B cell (primary cell): ENCODE results near the gene RNF167. TPM values are rescaled to one million over a fixed set of nuclear protein-coding genes. Genes with fewer than 3 reads are reported as not detected.

ENCODE experiments used
- ATAC-seq: fragments of 200-7000 bp; cut with Tn5 transposase; one replicate; pipeline ENCODE4 v1.10.0; 2021; ENCODE audit warnings: low read depth, mild to moderate bottlenecking, moderate number of reproducible peaks, moderate library complexity
- CTCF ChIA-PET: fragments of 350-600 bp; sonication (Branson Sonifier 250); formaldehyde crosslinking; loops from one replicate; lab custom pipeline; 2021; ENCODE audit warnings: antibody characterized with exemption, inconsistent platforms; lab: Charles Lee
- POLR2A ChIA-PET: fragments of 350-600 bp; sonication (Branson Sonifier 250); formaldehyde crosslinking; loops from one replicate; lab custom pipeline; 2021; ENCODE audit warnings: antibody characterized with exemption; lab: Charles Lee
- DNase-seq: peaks from one replicate; pipeline ENCODE4 v3.0.0; 2013
- H2AFZ ChIP-seq: 2 replicates; pipeline ENCODE4 v1.6.1; 2012; ENCODE audit warnings: mild to moderate bottlenecking, low read depth, low read length; ENCODE audit not compliant: insufficient read depth, poor library complexity, severe bottlenecking
- H3K27ac ChIP-seq, 2 donors: 1 replicate in 1 of 2; 2 replicates in 1 of 2; pipeline ENCODE4 v1.5.1; 2012 to 2013; ENCODE audit warnings: low read length in 2 of 2, mild to moderate bottlenecking in 2 of 2, moderate library complexity in 1 of 2
- H3K27me3 ChIP-seq, 4 experiments: fragments of 200-600 bp in 1 of 4; sonication (generic) in 1 of 4; replicated peaks in 1 of 4; 1 replicate in 2 of 4; 2 replicates in 2 of 4; pipeline versions ENCODE4 v1.6.1 to v1.7.0; 2013 to 2016; ENCODE audit warnings: low read length in 3 of 4, mild to moderate bottlenecking in 2 of 4, mixed read lengths in 1 of 4, moderate library complexity in 1 of 4; ENCODE audit not compliant: insufficient read depth in 4 of 4, control insufficient read depth in 3 of 4; ENCODE audit errors: control extremely low read depth in 1 of 4
- H3K36me3 ChIP-seq, 2 experiments: replicated peaks in 1 of 2; 1 replicate in 1 of 2; 2 replicates in 1 of 2; pipeline versions ENCODE4 v1.6.1 to v1.7.1; 2013; ENCODE audit warnings: low read length in 1 of 2; ENCODE audit not compliant: insufficient read depth in 2 of 2, control insufficient read depth in 1 of 2; ENCODE audit errors: control extremely low read depth in 1 of 2, extremely low read depth in 1 of 2
- H3K4me1 ChIP-seq, 2 donors: fragments of 200-600 bp in 1 of 2; sonication (generic) in 1 of 2; 1 replicate in 1 of 2; 2 replicates in 1 of 2; pipeline versions ENCODE4 v1.5.1 to v1.6.1; 2013 to 2017; ENCODE audit warnings: low read length in 2 of 2; ENCODE audit not compliant: control insufficient read depth in 2 of 2, insufficient read depth in 2 of 2
- H3K4me2 ChIP-seq: replicated peaks from 2 replicates; pipeline ENCODE3; 2012; ENCODE audit warnings: mild to moderate bottlenecking, low read depth, low read length; ENCODE audit not compliant: poor library complexity, severe bottlenecking
- H3K4me3 ChIP-seq, 5 experiments: fragments of 200-600 bp in 1 of 5; sonication (generic) in 1 of 5; 1 replicate in 3 of 5; 2 replicates in 2 of 5; pipeline versions ENCODE4 v1.5.1 to v1.7.0; 2011 to 2016; ENCODE audit warnings: low read length in 4 of 5, mild to moderate bottlenecking in 4 of 5, low read depth in 2 of 5, control low read depth in 1 of 5, moderate library complexity in 1 of 5; ENCODE audit not compliant: insufficient read depth in 1 of 5; ENCODE audit errors: control extremely low read depth in 1 of 5, extremely low read depth in 1 of 5
- H3K79me2 ChIP-seq: fragments of 200-600 bp; sonication (generic); one replicate; pipeline ENCODE4 v1.6.0; 2016; ENCODE audit warnings: low read length; ENCODE audit not compliant: control insufficient read depth, insufficient read depth
- H3K9ac ChIP-seq: fragments of 200-600 bp; sonication (generic); 2 replicates; pipeline ENCODE4 v1.6.1; 2017; ENCODE audit warnings: mild to moderate bottlenecking, low read length, moderate library complexity
- H3K9me3 ChIP-seq, 3 donors: one replicate each; pipeline versions ENCODE4 v1.6.1 to v1.7.1; 2013; ENCODE audit warnings: low read length in 2 of 3; ENCODE audit not compliant: control insufficient read depth in 2 of 3, insufficient read depth in 1 of 3; ENCODE audit errors: control extremely low read depth in 1 of 3
- H4K20me1 ChIP-seq: 2 replicates; pipeline ENCODE4 v1.6.0; 2012; ENCODE audit warnings: mild to moderate bottlenecking, low read length; ENCODE audit not compliant: insufficient read depth, control insufficient read depth, poor library complexity, severe bottlenecking
- H3K27ac Mint-ChIP-seq: one replicate; pipeline ENCODE4 v1.8.0; 2021; ENCODE audit warnings: mixed read lengths
- H3K27me3 Mint-ChIP-seq: one replicate; pipeline ENCODE4 v1.8.0; 2021; ENCODE audit warnings: mixed read lengths
- H3K4me1 Mint-ChIP-seq: one replicate; pipeline ENCODE4 v1.8.0; 2021; ENCODE audit warnings: mixed read lengths
- H3K4me3 Mint-ChIP-seq: one replicate; pipeline ENCODE4 v1.8.0; 2021; ENCODE audit warnings: mixed read lengths
- H3K9me3 Mint-ChIP-seq: one replicate; pipeline ENCODE4 v1.8.0; 2022; ENCODE audit warnings: mixed read lengths; ENCODE audit not compliant: insufficient read depth
- CTCF ChIP-seq: fragments of 200-600 bp; IDR thresholded peaks from one replicate; pipeline ENCODE4 v1.8.0; 2022; ENCODE audit warnings: antibody characterized with exemption, mild to moderate bottlenecking
- EZH2 ChIP-seq: IDR thresholded peaks from 2 replicates; pipeline ENCODE4 v1.6.1; 2012; ENCODE audit warnings: borderline replicate concordance, low read depth, mild to moderate bottlenecking, moderate library complexity, low read length; ENCODE audit not compliant: insufficient read depth, poor library complexity, severe bottlenecking
- WGBS: methylation state at CpG from one replicate; pipeline ENCODE4 v1.1.5; 2013; ENCODE audit warnings: missing lambda C conversion rate; ENCODE audit not compliant: insufficient coverage; 5-methylcytosine and 5-hydroxymethylcytosine counted together
- intact Hi-C: fragments of 100-400 bp; cut with micrococcal nuclease; formaldehyde crosslinking; loops from one replicate; pipeline ENCODE4 v1.10.0; 2022
- polyA plus RNA-seq: library from polyadenylated mRNA; depleted of rRNA; stranded (reverse); fragments of >200 nt; gene quantifications from 2 replicates; pipeline ENCODE4 v1.2.3, GENCODE V29; 2012
- total RNA-seq, 2 donors: library from RNA; stranded (reverse); fragments of 120-200 nt in 1 of 2; gene quantifications; 1 replicate in 1 of 2; 2 replicates in 1 of 2; pipeline versions ENCODE4 v1.2.3 to v1.2.4, GENCODE V29; 2013 to 2022

Gene RNF167
- total and polyA plus RNA-seq, 2 donors (not counting 1 experiment from before 2014, with no cell fraction given), result 143 to 186 TPM

GRCh38 chr17:4948166-4948930 is 8.3 kb downstream of the RNF167 start, which contains the start of gene PFN1:
Gene PFN1, minus strand, starts transcription at chr17:4948530. Its CDS starts 136 bp downstream, at chr17:4948394.
- ATAC-seq, result peak; percentile 61
- Mint-ChIP-seq H3K9me3 (no peaks in the 10 kb centered on the region), H3K4me1 (peaks cover 51% of the 10 kb centered on the region), H3K27ac (peak within 1 kb of the TSS; percentile 99), H3K27me3 (no peaks in the 10 kb centered on the region), H3K4me3 (peak within 1 kb of the TSS; percentile 98)
- peak; percentile 94 for DNase-seq
- peak within 1 kb of the TSS; percentile 97 for H2AFZ ChIP-seq
- ChIA-PET POLR2A (interaction anchor here (0.5 to 4.9 kb wide), 13 partner anchors 9 to 1945 kb away, joined by 3 to 81 read pairs (median 4); partner anchors contain the start of genes INCA1, KIF1C, RNF167 and SLC25A11), CTCF (interaction anchor here (1.1 to 3.0 kb wide), 5 partner anchors 8 to 49 kb away, joined by 3 to 16 read pairs (median 4); partner anchors contain the start of genes INCA1, KIF1C, RNF167 and SLC25A11)
- intact Hi-C loops, result loop anchor here (1.0 to 10.0 kb wide), 8 partner anchors 8 to 986 kb away; partner anchors contain the start of genes ARRB2, ATP2A3, INCA1 and KIF1C
- peaks cover 43 to 50% of the 10 kb centered on the region in 2 donors for H3K4me1 ChIP-seq
- H3K79me2 ChIP-seq, result peaks cover 49% of the 10 kb centered on the region
- H3K27ac ChIP-seq, result peak within 1 kb of the TSS; percentile 93 to 94
- H3K4me2 ChIP-seq, result peak within 1 kb of the TSS; percentile 98
- no peak for TF ChIP-seq EZH2
- TF ChIP-seq CTCF, result no peak
- WGBS, result under 1% methylated on average over 51 of the region's 59 CpGs
- no peaks in the 10 kb centered on the region for H3K9me3 ChIP-seq
- H3K9ac ChIP-seq, result peak within 1 kb of the TSS; percentile 97
- peaks cover 0 to 30% of the 10 kb centered on the region in 2 experiments for H3K36me3 ChIP-seq
- peak within 1 kb of the TSS; percentile 75 to 99 (median 99) for H3K4me3 ChIP-seq
- peaks cover 43% of the 10 kb centered on the region for H4K20me1 ChIP-seq
- H3K27me3 ChIP-seq, result no peaks in the 10 kb centered on the region
